Measurements from ENCODE around the gene CSNK2A3. TPM values are rescaled to one million over a fixed set of nuclear protein-coding genes. Genes with fewer than 3 reads are reported as not detected.

The CSNK2A3 gene
- total RNA-seq, 2 experiments from 2014 or later, result 0.27 to 0.28 TPM

- Histone ChIP-seq H3K9me3 (ENCODE audit: control insufficient read depth in 1 of 2, insufficient read depth in 1 of 2, low read length in 2 of 2) (peaks cover 4 to 9% of the 10 kb centered on the region in 2 experiments), H3K27me3 (ENCODE audit: control insufficient read depth in 1 of 2, insufficient read depth in 2 of 2, low read length in 2 of 2) (no peaks in the 10 kb centered on the region), H3K27ac (ENCODE audit: low read depth in 1 of 2, low read length in 2 of 2) (no peak overlapping the region), H3K4me3 (ENCODE audit: low read length) (no peak overlapping the region), H3K36me3 (ENCODE audit: insufficient read depth, low read length) (no peaks in the 10 kb centered on the region), H3K4me1 (ENCODE audit: insufficient read depth, low read length) (no peaks in the 10 kb centered on the region)
- POLR2A ChIA-PET, result no interaction called here
- Mint-ChIP-seq H3K36me3 (ENCODE audit: low read depth) (no peaks in the 10 kb centered on the region), H3K4me3 (no peak overlapping the region), H3K4me1 (ENCODE audit: low read depth) (no peaks in the 10 kb centered on the region), H3K27ac (no peak overlapping the region), H3K9me3 (peaks cover 8% of the 10 kb centered on the region), H3K27me3 (peaks cover 4% of the 10 kb centered on the region)
- DNase-seq (no peak), ATAC-seq (ENCODE audit: poor library complexity) (no peak)
- no peak for TF ChIP-seq CTCF (IDR thresholded peaks at IDR 0.05)
- intact Hi-C loops (cut with DNase I, micrococcal nuclease), result no loop called here
- CTCF ChIA-PET, result no interaction called here
Measured at GRCh38 chr11:11324090-11324489, 29.0 kb downstream of the CSNK2A3 start.

- Mint-ChIP-seq H3K4me3 (no peak overlapping the region), H3K27ac (no peak overlapping the region), H3K4me1 (ENCODE audit: low read depth) (no peaks in the 10 kb centered on the region), H3K9me3 (peaks cover 8% of the 10 kb centered on the region), H3K27me3 (peaks cover 3% of the 10 kb centered on the region), H3K36me3 (ENCODE audit: low read depth) (no peaks in the 10 kb centered on the region)
- POLR2A ChIA-PET, result no interaction called here
- Histone ChIP-seq H3K27ac (ENCODE audit: low read depth in 1 of 2, low read length in 2 of 2) (no peak overlapping the region), H3K4me1 (ENCODE audit: insufficient read depth, low read length) (no peaks in the 10 kb centered on the region), H3K36me3 (ENCODE audit: insufficient read depth, low read length) (no peaks in the 10 kb centered on the region), H3K27me3 (ENCODE audit: control insufficient read depth in 1 of 2, insufficient read depth in 2 of 2, low read length in 2 of 2) (no peaks in the 10 kb centered on the region), H3K4me3 (ENCODE audit: low read length) (no peak overlapping the region), H3K9me3 (ENCODE audit: control insufficient read depth in 1 of 2, insufficient read depth in 1 of 2, low read length in 2 of 2) (peaks cover 4 to 9% of the 10 kb centered on the region in 2 experiments)
- CTCF ChIA-PET, result no interaction called here
- ATAC-seq (ENCODE audit: poor library complexity) (no peak), DNase-seq (no peak)
- intact Hi-C loops (cut with DNase I, micrococcal nuclease), result no loop called here
- no peak for TF ChIP-seq CTCF (IDR thresholded peaks at IDR 0.05)
Measured at GRCh38 chr11:11322101-11322500, 30.9 kb downstream of the CSNK2A3 start.

GRCh38 chr11:11320825-11321224 is 32.2 kb downstream of the CSNK2A3 start:
- ChIA-PET CTCF (no interaction called here), POLR2A (no interaction called here)
- Histone ChIP-seq H3K27me3 (ENCODE audit: control insufficient read depth in 1 of 2, insufficient read depth in 2 of 2, low read length in 2 of 2) (no peaks in the 10 kb centered on the region), H3K4me3 (ENCODE audit: low read length) (no peak overlapping the region), H3K36me3 (ENCODE audit: insufficient read depth, low read length) (no peaks in the 10 kb centered on the region), H3K9me3 (ENCODE audit: control insufficient read depth in 1 of 2, insufficient read depth in 1 of 2, low read length in 2 of 2) (peaks cover 4 to 9% of the 10 kb centered on the region in 2 experiments), H3K27ac (ENCODE audit: low read depth in 1 of 2, low read length in 2 of 2) (no peak overlapping the region), H3K4me1 (ENCODE audit: insufficient read depth, low read length) (no peaks in the 10 kb centered on the region)
- peaks cover 8% of the 10 kb centered on the region for H3K9me3 Mint-ChIP-seq
- TF ChIP-seq CTCF (IDR thresholded peaks at IDR 0.05), result no peak
- H3K4me3 Mint-ChIP-seq, result no peak overlapping the region
- ATAC-seq (ENCODE audit: poor library complexity) (no peak), DNase-seq (no peak)
- no peaks in the 10 kb centered on the region for H3K36me3 Mint-ChIP-seq (ENCODE audit: low read depth)
- no peaks in the 10 kb centered on the region for H3K4me1 Mint-ChIP-seq (ENCODE audit: low read depth)
- intact Hi-C loops (cut with DNase I, micrococcal nuclease), result no loop called here
- no peaks in the 10 kb centered on the region for H3K27me3 Mint-ChIP-seq
- no peak overlapping the region for H3K27ac Mint-ChIP-seq

Data from CD4-positive, alpha-beta T cell (primary cell).